C4-2B (cell line): ENCODE results near the gene FBXL14.

ENCODE experiments used
- CTCF ChIP-seq: fragments of 450-650 bp; conservative IDR thresholded peaks from 2 replicates; pipeline ENCODE4 v1.5.1; 2017; ENCODE audit warnings: mild to moderate bottlenecking
- ZFX ChIP-seq: fragments of 450-650 bp; IDR thresholded peaks from 2 replicates; pipeline ENCODE4 v1.6.1; 2017

GRCh38 chr12:1642513-1642912, 48.1 kb upstream of the FBXL14 start:
- TF ChIP-seq CTCF (no peak), ZFX (no peak)
